Neural progenitor cell (in vitro differentiated cells): ENCODE data around the gene SLC22A5.

ENCODE experiments used
- EZH2phosphoT487 ChIP-seq: fragments of 200-600 bp; sonication (generic); IDR thresholded peaks from 2 replicates; pipeline ENCODE4 v1.6.1; 2017; ENCODE audit warnings: antibody characterized with exemption
- TF ChIP-seq, protein P1 (sequence below): fragments of 200-600 bp; sonication (generic); IDR thresholded peaks from 2 replicates; pipeline ENCODE4 v1.5.1; 2017; ENCODE audit warnings: antibody characterized with exemption, mild to moderate bottlenecking

DNA sequence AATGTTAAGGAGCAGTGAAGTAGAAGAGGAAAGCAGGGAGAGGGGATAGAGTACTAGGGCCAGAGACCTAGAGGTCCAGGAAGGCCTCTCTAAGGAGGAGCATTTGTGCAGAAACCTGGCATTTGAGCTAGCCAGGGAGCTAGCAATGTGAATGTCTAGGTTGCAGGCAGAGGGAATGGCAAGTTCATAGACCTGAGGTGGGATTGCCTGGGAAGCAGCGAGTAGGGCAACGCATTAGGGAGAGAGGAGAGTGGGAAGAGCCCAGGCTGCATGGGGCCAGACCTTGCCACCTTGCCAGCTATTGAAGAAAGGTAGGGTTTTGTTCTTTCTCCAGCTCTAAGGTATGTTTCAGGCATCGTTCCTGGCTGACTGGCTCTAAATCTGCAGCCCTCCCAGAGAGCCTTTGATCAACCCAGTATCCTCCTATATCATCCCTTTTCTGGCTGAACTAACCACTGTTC is 54.0 kb downstream of the SLC22A5 start:
- TF ChIP-seq, protein P1, sequence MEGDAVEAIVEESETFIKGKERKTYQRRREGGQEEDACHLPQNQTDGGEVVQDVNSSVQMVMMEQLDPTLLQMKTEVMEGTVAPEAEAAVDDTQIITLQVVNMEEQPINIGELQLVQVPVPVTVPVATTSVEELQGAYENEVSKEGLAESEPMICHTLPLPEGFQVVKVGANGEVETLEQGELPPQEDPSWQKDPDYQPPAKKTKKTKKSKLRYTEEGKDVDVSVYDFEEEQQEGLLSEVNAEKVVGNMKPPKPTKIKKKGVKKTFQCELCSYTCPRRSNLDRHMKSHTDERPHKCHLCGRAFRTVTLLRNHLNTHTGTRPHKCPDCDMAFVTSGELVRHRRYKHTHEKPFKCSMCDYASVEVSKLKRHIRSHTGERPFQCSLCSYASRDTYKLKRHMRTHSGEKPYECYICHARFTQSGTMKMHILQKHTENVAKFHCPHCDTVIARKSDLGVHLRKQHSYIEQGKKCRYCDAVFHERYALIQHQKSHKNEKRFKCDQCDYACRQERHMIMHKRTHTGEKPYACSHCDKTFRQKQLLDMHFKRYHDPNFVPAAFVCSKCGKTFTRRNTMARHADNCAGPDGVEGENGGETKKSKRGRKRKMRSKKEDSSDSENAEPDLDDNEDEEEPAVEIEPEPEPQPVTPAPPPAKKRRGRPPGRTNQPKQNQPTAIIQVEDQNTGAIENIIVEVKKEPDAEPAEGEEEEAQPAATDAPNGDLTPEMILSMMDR = no peak
- TF ChIP-seq EZH2phosphoT487 = no peak
